ENCODE data around the gene ZNF586. TPM values are rescaled to one million over a fixed set of nuclear protein-coding genes. Genes with fewer than 3 reads are reported as not detected.

ZNF586 gene
- total and polyA plus RNA-seq, 10 of the 15 experiments (the other 5 are each of a cell fraction or from before 2014, with no cell fraction given), result 3.9 to 24.2 (median 15.0) TPM

GRCh38 chr19:57819475-57820148 lies 50.1 kb downstream of the ZNF586 start (continued):
- TF ChIP-seq ZBTB4 (CRISPR knock-in tag; IDR thresholded peaks at IDR 0.05) (no peak), MEF2B (IDR thresholded peaks at IDR 0.05; ENCODE audit: partially characterized antibody, poor library complexity, severe bottlenecking) (peak; percentile 16), POLR2AphosphoS2 (IDR thresholded peaks at IDR 0.05; ENCODE audit: low read depth, low read length) (peak; percentile 76; the same call in 1 of the 2 replicates), IKZF2 (IDR thresholded peaks at IDR 0.05) (no peak), CHD4 (IDR thresholded peaks at IDR 0.05) (no peak), HDGF (IDR thresholded peaks at IDR 0.05) (no peak), BCL11A (IDR thresholded peaks at IDR 0.05; ENCODE audit: low read depth, low read length) (no peak), CBX3 (IDR thresholded peaks at IDR 0.05; ENCODE audit: borderline replicate concordance, low read depth) (no peak), RCOR1 (conservative IDR thresholded peaks at IDR 0.05; ENCODE audit: low read depth, low read length) (no peak), YBX1 (IDR thresholded peaks at IDR 0.05) (no peak), ZSCAN29 (IDR thresholded peaks at IDR 0.05) (no peak), RAD51 (IDR thresholded peaks at IDR 0.05) (no peak), CEBPZ (IDR thresholded peaks at IDR 0.05; ENCODE audit: low read depth, low read length) (0 out of 2 replicates have a peak, but pooled peaks have one; percentile 29), RELA (IDR thresholded peaks at IDR 0.05; ENCODE audit: borderline replicate concordance, partially characterized antibody) (peak; percentile 22), SUPT20H (IDR thresholded peaks at IDR 0.05; ENCODE audit: borderline replicate concordance, control insufficient read depth, low read depth, low read length) (no peak), EP300 (IDR thresholded peaks at IDR 0.05; ENCODE audit: borderline replicate concordance in 1 of 2, control insufficient read depth in 1 of 2, low read depth in 2 of 2, low read length in 2 of 2) (no peak), RAD21 (IDR thresholded peaks at IDR 0.05; ENCODE audit: insufficient read depth, low read depth, low read length) (0 out of 2 replicates have a peak, but pooled peaks have one; percentile 5), MXI1 (IDR thresholded peaks at IDR 0.05; ENCODE audit: low read depth, low read length) (peak; percentile 98), IKZF1 (conservative IDR thresholded peaks at IDR 0.05) (peak; percentile 72)
- TF ChIP-seq, protein P1, sequence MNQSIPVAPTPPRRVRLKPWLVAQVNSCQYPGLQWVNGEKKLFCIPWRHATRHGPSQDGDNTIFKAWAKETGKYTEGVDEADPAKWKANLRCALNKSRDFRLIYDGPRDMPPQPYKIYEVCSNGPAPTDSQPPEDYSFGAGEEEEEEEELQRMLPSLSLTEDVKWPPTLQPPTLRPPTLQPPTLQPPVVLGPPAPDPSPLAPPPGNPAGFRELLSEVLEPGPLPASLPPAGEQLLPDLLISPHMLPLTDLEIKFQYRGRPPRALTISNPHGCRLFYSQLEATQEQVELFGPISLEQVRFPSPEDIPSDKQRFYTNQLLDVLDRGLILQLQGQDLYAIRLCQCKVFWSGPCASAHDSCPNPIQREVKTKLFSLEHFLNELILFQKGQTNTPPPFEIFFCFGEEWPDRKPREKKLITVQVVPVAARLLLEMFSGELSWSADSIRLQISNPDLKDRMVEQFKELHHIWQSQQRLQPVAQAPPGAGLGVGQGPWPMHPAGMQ (IDR thresholded peaks at IDR 0.05; ENCODE audit: borderline replicate concordance), result no peak
- TF ChIP-seq, protein P2, sequence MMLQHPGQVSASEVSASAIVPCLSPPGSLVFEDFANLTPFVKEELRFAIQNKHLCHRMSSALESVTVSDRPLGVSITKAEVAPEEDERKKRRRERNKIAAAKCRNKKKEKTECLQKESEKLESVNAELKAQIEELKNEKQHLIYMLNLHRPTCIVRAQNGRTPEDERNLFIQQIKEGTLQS (IDR thresholded peaks at IDR 0.05; ENCODE audit: borderline replicate concordance, extremely low read depth, low read depth, low read length), result no peak
